Left renal pelvis (tissue), 4 donors: ENCODE data around the gene ARHGAP22. TPM values are rescaled to one million over a fixed set of nuclear protein-coding genes. Genes with fewer than 3 reads are reported as not detected.
"Not testable (repeated sequence)": the region's sequence is repeated elsewhere in the genome, so short reads cannot be mapped to it uniquely, and the experiment has no call there.

Experiments used
- DNase-seq, 4 donors: peaks; one replicate each; pipeline ENCODE4 v3.0.0-alpha.2; 2013; ENCODE audit warnings: low read depth in 4 of 4, low spot score in 3 of 4
- polyA plus RNA-seq, 4 donors: library from polyadenylated mRNA; unstranded; fragments of 120-200 nt; gene quantifications; one replicate each; pipeline ENCODE4 v1.2.1, GENCODE V29; 2013; ENCODE audit not compliant: insufficient read length in 4 of 4

The ARHGAP22 gene
- polyA plus RNA-seq, 4 donors, result 1.3 to 2.1 (median 2.0) TPM

- DNase-seq, result no peak
Observed at GRCh38 chr10:48442809-48443177, 162.1 kb downstream of the ARHGAP22 start.

- no peak for DNase-seq
Observed at GRCh38 chr10:48442090-48442808, 162.6 kb downstream of the ARHGAP22 start.

GRCh38 chr10:48440771-48441170 is 164.1 kb downstream of the ARHGAP22 start:
- no peak for DNase-seq

- no peak for DNase-seq
Observed at GRCh38 chr10:48439581-48440041, 165.3 kb downstream of the ARHGAP22 start.

- DNase-seq, result no peak
Observed at GRCh38 chr10:48439031-48439430, 165.8 kb downstream of the ARHGAP22 start.

- no peak for DNase-seq
Observed at GRCh38 chr10:48437546-48437945, 167.3 kb downstream of the ARHGAP22 start.

GRCh38 chr10:48431871-48432270 is 173.0 kb downstream of the ARHGAP22 start:
- DNase-seq, result no peak

GRCh38 chr10:48430402-48430993 is 174.4 kb downstream of the ARHGAP22 start:
- DNase-seq, result no peak

GRCh38 chr10:48429309-48429708 is 175.6 kb downstream of the ARHGAP22 start:
- DNase-seq, result no peak

- DNase-seq, result no peak
Observed at GRCh38 chr10:48428896-48429295, 176.0 kb downstream of the ARHGAP22 start.

GRCh38 chr10:48423884-48424283 is 181.0 kb downstream of the ARHGAP22 start:
- DNase-seq, result no peak

GRCh38 chr10:48421862-48422261 is 183.0 kb downstream of the ARHGAP22 start:
- not testable (repeated sequence) for DNase-seq

GRCh38 chr10:48419714-48420113 is 185.2 kb downstream of the ARHGAP22 start:
- no peak for DNase-seq

- no peak for DNase-seq
Observed at GRCh38 chr10:48418189-48418788, 186.6 kb downstream of the ARHGAP22 start.

- no peak for DNase-seq
Observed at GRCh38 chr10:48417374-48417773, 187.5 kb downstream of the ARHGAP22 start.

- no peak for DNase-seq
Observed at GRCh38 chr10:48416584-48417232, 188.2 kb downstream of the ARHGAP22 start.

- no peak for DNase-seq
Observed at GRCh38 chr10:48414778-48415177, 190.1 kb downstream of the ARHGAP22 start.

- DNase-seq, result no peak
Observed at GRCh38 chr10:48414160-48414559, 190.7 kb downstream of the ARHGAP22 start.

- DNase-seq, result no peak
Observed at GRCh38 chr10:48412933-48413332, 191.9 kb downstream of the ARHGAP22 start.

GRCh38 chr10:48412081-48412480 is 192.8 kb downstream of the ARHGAP22 start:
- DNase-seq, result no peak

- DNase-seq, result no peak
Observed at GRCh38 chr10:48411510-48411909, 193.4 kb downstream of the ARHGAP22 start.
